HFF-Myc (cell line): ENCODE results near the gene MACO1.
A peak's percentile ranks its signal among the peaks of the same experiment; 100 is the strongest.
"Not testable (repeated sequence)": the region's sequence is repeated elsewhere in the genome, so short reads cannot be mapped to it uniquely, and the experiment has no call there.

Experiments
- DNase-seq: peaks from one replicate; pipeline ENCODE4 v3.0.0-alpha.2; 2011; ENCODE audit warnings: low read depth; ENCODE audit errors: extremely low read depth
- H3K4me3 ChIP-seq: replicated peaks from 2 replicates; pipeline ENCODE4 v1.5.1; 2011; ENCODE audit warnings: low read depth, mild to moderate bottlenecking, control low read depth, low read length
- CTCF ChIP-seq: IDR thresholded peaks from 2 replicates; pipeline ENCODE4 v1.5.1; 2012; ENCODE audit warnings: mild to moderate bottlenecking, low read depth, low read length, control low read depth; ENCODE audit errors: missing control alignments

Gene MACO1

GRCh38 chr1:25402947-25403803, 27.5 kb upstream of the MACO1 start:
- TF ChIP-seq CTCF: peak; percentile 30
- not testable (repeated sequence) for DNase-seq, H3K4me3 ChIP-seq

DNA sequence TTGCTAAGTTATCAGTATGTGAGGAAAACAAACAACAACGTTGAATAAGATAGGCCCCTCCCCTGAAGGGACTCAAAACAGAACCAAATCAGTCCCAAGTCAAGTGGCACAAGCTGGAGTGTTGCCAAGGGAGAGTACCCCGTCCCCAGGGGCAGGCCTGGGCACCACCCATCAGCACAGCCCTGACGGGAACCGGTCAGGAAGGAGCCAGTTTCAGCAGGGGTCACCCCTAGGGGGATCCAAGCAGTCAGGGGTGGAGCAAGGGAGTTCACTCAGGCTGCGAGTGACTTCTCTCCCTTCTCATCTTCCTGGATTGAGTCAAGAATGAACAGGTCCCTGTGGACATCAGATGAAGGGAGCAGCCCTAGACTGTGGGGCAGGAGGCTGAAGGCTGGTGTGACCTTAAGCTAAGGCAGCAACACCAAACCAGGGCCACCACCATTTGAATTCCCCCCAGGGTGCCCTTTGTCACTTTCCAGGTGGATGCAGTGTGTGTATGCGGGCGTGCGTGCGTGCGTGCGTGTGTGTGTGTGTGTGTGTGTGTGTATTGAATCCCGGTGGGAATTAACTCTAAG, 24.9 kb upstream of the MACO1 start:
- H3K4me3 ChIP-seq, DNase-seq: not testable (repeated sequence)

GRCh38 chr1:25409641-25410427, 20.9 kb upstream of the MACO1 start:
- DNase-seq, H3K4me3 ChIP-seq: not testable (repeated sequence)

DNA sequence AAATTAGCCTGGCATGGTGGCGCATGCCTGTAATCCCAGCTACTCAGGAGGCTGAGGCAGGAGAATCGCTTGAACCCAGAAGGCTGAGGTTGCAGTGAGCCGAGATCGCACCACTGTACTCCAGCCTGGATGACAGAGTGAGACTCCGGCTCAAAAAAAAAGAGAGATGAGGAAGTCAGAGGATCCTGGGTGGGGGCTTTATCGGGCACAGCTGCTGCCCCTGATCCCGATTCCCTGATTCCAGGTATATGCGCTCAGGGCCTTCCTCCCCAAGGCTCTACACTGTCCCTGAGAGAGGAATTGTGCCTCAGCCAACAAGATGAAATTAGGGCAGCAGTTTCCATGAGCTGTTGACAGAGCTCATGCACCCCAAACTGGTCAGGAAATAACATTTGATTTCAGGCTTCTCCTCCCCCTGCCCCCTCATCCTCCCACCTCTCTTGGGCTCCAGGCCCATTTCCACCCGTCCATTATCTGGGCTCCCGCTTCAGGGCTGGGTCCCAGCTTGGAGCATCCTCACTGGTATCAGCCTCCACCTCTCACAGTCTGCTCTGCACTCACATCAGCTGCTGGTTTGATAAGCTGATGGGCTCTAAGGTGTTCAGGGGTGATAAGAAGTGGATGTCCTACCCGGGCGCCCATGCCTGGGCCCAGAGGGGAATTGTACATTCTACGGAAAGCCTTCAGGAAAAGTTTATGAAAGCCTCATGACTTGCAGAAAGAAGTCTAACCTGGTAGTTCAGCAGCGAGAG, 17.6 kb upstream of the MACO1 start:
- DNase-seq, H3K4me3 ChIP-seq: not testable (repeated sequence)

DNA sequence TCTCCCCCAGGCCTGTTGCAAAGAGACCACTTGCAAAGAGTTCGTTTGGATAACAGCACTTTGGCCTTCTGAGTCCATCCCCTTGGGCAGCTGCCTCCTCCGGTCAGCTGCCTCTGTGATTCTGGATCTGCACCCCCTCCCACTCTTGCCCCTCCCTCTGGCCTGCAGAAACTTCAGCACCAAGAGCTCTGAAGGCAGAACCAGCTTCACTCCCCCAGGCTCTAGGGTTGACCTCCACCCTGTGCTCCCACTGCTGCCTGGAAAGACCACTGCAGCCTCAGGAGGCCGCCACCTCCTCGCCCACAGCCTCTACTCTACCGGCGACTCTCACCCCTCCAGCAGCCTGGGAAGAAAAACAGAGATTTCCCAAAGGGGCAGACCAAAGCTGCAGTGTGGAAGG, 16.5 kb upstream of the MACO1 start:
- DNase-seq, H3K4me3 ChIP-seq: not testable (repeated sequence)

GRCh38 chr1:25414578-25414977, 16.1 kb upstream of the MACO1 start:
- H3K4me3 ChIP-seq, DNase-seq: not testable (repeated sequence)

GRCh38 chr1:25417280-25417679, 13.4 kb upstream of the MACO1 start:
- not testable (repeated sequence) for DNase-seq, H3K4me3 ChIP-seq

GRCh38 chr1:25419339-25419738, 11.4 kb upstream of the MACO1 start:
- not testable (repeated sequence) for H3K4me3 ChIP-seq, DNase-seq

- not testable (repeated sequence) for DNase-seq, H3K4me3 ChIP-seq
These were observed 10.0 kb upstream of the MACO1 start, which contains the start of gene RHCE for GRCh38 chr1:25420715-25421114. Gene RHCE (minus strand): TSS chr1:25420825. CDS start chr1:25420786, 39 bp downstream.

GRCh38 chr1:25423206-25423605, 7.5 kb upstream of the MACO1 start:
- DNase-seq, H3K4me3 ChIP-seq: not testable (repeated sequence)

DNA sequence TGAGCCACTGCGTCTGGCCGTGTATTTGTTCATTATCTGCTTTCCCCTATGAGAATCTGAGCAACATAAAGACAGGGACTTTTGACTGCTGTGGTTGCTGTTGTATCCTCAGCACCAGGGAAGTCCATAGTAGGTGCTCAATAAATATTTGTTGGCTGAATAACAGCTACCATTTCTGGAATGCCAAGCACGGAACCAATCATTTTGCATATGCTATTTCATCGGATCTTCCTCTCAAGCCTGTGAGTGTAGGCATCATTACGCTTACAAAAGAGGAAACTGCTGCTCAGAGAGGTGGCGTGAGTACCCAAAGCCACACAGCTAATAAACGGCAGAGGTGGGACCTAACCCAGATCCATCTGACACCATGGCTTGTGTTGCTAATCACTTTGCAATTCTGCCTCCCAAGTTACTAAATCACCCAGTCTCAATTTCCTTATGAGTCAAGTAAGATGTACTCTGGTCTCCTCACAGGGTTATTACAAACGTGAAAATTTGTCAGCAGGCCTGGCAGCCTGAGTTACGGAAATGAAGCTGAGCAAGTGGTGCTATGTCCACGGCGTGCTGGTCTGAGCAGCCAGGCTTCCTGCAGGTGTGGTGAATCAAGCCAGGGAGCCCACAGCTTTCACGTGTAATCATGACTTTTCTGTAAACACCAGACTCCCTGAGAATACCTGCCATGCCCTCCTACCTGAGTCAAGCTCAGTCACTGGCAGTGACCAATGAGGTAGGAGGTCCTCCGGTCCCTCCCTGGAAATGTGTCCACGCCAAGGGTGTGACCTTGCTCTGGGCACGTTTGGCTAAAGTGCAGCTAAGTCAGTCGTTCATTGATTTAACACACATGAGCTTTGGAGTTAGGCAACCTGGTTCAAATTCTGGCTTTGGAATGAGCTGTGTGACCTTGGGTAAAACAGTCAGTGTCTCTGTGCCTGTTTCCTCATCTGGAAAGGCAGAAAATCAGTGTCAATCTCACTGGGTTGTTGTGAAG, 5.3 kb upstream of the MACO1 start:
- no peak for TF ChIP-seq CTCF
- H3K4me3 ChIP-seq: no peak overlapping the region
- no peak for DNase-seq
